Right lobe of liver (tissue), 6 donors: Measurements from ENCODE around the gene RNF215. TPM values are rescaled to one million over a fixed set of nuclear protein-coding genes. Genes with fewer than 3 reads are reported as not detected.

Experiments
- ATAC-seq, 4 donors: fragments of 200-7000 bp; cut with Tn5 transposase; one replicate each; pipeline ENCODE4 v1.9.1; 2020; ENCODE audit warnings: mild to moderate bottlenecking in 4 of 4, moderate library complexity in 4 of 4
- DNase-seq, 3 donors: peaks; one replicate each; pipeline ENCODE4 v3.0.0-alpha.2; 2020
- H3K27ac ChIP-seq, 3 donors: fragments of 200-600 bp; one replicate each; pipeline ENCODE4 v1.8.0; 2022
- H3K27me3 ChIP-seq, 2 donors: fragments of 200-600 bp; one replicate each; pipeline ENCODE4 v1.8.0; 2022
- H3K36me3 ChIP-seq, 4 donors: fragments of 200-600 bp; sonication (generic) in 1 of 4; one replicate each; pipeline versions ENCODE4 v1.5.1 to v1.8.0; 2017 to 2022; ENCODE audit warnings: control low read depth in 1 of 4
- H3K4me1 ChIP-seq, 4 donors: fragments of 200-600 bp; sonication (generic) in 1 of 4; one replicate each; pipeline versions ENCODE4 v1.5.1 to v1.8.0; 2017 to 2022; ENCODE audit warnings: control low read depth in 1 of 4
- H3K4me3 ChIP-seq, 3 donors: fragments of 200-600 bp; one replicate each; pipeline ENCODE4 v1.8.0; 2022
- H3K9me3 ChIP-seq, 4 donors: fragments of 200-600 bp; sonication (generic) in 1 of 4; one replicate each; pipeline versions ENCODE4 v1.5.1 to v1.8.0; 2017 to 2022; ENCODE audit warnings: control low read depth in 1 of 4
- POLR2A ChIP-seq: fragments of 450-650 bp; IDR thresholded peaks from one replicate; pipeline ENCODE4 v1.6.1; 2017; ENCODE audit warnings: antibody characterized with exemption, mild to moderate bottlenecking
- WGBS: methylation state at CpG from one replicate; pipeline ENCODE4 v1.1.6; 2018; ENCODE audit warnings: low coverage, low lambda C conversion rate; ENCODE audit not compliant: insufficient coverage; ENCODE audit errors: missing lambda C conversion rate; 5-methylcytosine and 5-hydroxymethylcytosine counted together
- intact Hi-C, 2 donors: fragments of 100-400 bp; cut with DNase I; formaldehyde crosslinking; loops; one replicate each; pipeline versions ENCODE4 v1.11.2 to v1.14.1; 2022
- total RNA-seq, 6 experiments: library from RNA; depleted of rRNA in 2 of 6; stranded (reverse); fragments of >200 nt in 2 of 6; fragmentation: NEBNext Ultra II Directional in 3 of 6; extraction: Animal tissue kit (Norgen Biotek cat#: 25700) in 3 of 6; gene quantifications; one replicate each; pipeline versions ENCODE4 v1.1.0 to v1.2.4, GENCODE V29; 2016 to 2023
- TF ChIP-seq, protein P1 (sequence below), 4 donors: fragments of 200-600 bp in 3 of 4; fragments of 450-650 bp in 1 of 4; IDR thresholded peaks; one replicate each; pipeline versions ENCODE4 v1.5.1 to v1.8.0; 2016 to 2022; ENCODE audit warnings: antibody characterized with exemption in 4 of 4, mild to moderate bottlenecking in 2 of 4
- donor health status: DM: no; HTN: yes; CAD: no.
- donor health status: DM: no; HTN: no; CAD: no.
- donor health status: DM: no; HTN: no; CAD: no.
- donor health status: DM: no; HTN: yes; CAD: no.
- donor health status: DM: no; HTN: yes; CAD: no.

The RNF215 gene
- total RNA-seq, 6 experiments from 2014 or later = 6.2 to 10.0 (median 7.4) TPM

DNA sequence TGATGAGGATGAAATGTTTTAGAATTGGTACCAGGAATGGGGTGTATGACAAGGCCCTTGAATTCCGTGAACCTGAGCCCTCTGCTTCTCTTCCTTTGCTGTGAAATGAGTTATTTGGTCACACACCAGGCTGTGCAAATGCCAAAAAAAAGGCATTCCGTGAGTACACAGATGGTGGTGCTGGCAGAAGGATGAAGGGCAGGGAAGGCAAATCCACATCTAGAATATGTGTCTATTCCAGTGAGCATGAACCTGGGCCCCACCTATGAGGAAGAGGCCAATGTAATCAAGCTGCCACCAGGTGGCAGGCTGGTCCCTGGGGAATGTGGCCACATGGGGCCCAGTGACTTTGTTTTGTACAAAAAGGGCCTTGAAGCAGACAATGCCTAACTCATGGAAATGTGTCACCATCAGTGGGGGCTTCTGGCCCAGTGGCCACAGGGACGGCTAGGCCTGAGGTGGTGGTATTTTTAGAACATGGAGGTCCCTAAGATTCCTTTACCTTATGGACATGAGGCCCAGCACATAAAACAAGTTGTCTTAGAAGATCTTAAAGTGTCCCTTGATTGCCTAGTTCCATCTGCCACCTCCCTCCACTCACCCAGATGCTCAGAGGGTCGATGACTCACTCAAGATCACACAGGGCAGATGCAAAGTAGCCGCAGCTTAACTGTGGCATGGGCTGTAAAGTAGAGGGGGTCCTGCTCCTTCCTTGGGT lies 3.9 kb upstream of the RNF215 start:
- peaks cover 0 to 34% (median 15%) of the 10 kb centered on the region in 4 donors for H3K4me1 ChIP-seq
- peak; percentile 64 to 73 (median 68) for ATAC-seq

DNA sequence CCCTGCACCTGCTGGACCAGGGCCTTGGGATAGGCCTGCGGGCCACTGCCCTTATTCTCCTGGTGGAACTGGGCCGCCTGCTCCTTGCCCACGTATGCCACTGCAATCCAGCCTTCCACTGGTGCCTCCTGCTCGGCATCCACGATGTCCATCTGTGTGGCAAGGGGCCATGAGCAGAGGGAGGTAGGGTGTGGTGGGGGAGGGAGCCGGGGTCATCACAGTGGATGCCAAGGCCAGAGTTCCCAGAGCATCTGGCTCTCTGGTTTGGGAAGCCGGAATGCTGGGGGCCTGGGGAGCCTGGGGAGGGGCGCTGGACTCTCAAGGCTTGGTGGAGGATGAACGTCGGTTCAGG lies 627 bp downstream of the RNF215 start:
- H3K4me1 ChIP-seq = peaks cover 0 to 9% (median 3%) of the 10 kb centered on the region in 4 donors
- DNase-seq (no peak), ATAC-seq (peak in 1 of 4 donors; percentile 4)
- intact Hi-C loops = loop anchor here (10.0 kb wide), 2 partner anchors 122 to 282 kb away; partner anchors contain the start of gene OSM (in 1 of the 2)
- no peaks in the 10 kb centered on the region for H3K36me3 ChIP-seq
- peak overlapping the region; percentile 56 to 68 (median 57) for H3K4me3 ChIP-seq
- no peaks in the 10 kb centered on the region for H3K27me3 ChIP-seq
- no peak overlapping the region for H3K27ac ChIP-seq
- WGBS = 48% methylated on average over 6 of the region's 10 CpGs
- no peaks in the 10 kb centered on the region for H3K9me3 ChIP-seq
- no peak for TF ChIP-seq POLR2A
- TF ChIP-seq, protein P1, sequence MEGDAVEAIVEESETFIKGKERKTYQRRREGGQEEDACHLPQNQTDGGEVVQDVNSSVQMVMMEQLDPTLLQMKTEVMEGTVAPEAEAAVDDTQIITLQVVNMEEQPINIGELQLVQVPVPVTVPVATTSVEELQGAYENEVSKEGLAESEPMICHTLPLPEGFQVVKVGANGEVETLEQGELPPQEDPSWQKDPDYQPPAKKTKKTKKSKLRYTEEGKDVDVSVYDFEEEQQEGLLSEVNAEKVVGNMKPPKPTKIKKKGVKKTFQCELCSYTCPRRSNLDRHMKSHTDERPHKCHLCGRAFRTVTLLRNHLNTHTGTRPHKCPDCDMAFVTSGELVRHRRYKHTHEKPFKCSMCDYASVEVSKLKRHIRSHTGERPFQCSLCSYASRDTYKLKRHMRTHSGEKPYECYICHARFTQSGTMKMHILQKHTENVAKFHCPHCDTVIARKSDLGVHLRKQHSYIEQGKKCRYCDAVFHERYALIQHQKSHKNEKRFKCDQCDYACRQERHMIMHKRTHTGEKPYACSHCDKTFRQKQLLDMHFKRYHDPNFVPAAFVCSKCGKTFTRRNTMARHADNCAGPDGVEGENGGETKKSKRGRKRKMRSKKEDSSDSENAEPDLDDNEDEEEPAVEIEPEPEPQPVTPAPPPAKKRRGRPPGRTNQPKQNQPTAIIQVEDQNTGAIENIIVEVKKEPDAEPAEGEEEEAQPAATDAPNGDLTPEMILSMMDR (IDR thresholded peaks at IDR 0.05) = no peak

More for the DNA sequence above, 3.9 kb upstream of the RNF215 start:
- Histone ChIP-seq H3K4me3 (no peak overlapping the region), H3K36me3 (no peaks in the 10 kb centered on the region), H3K27ac (peak overlapping the region in 2 of 3 donors; percentile 95 to 96), H3K9me3 (no peaks in the 10 kb centered on the region), H3K27me3 (no peaks in the 10 kb centered on the region)
- no peak for TF ChIP-seq POLR2A
- TF ChIP-seq, protein P1 (IDR thresholded peaks at IDR 0.05) = peak; percentile 91 to 96 (median 92)
- intact Hi-C loops = loop anchor here (2.0 to 10.0 kb wide), 3 partner anchors 36 to 999 kb away; partner anchors contain the start of gene SEC14L3 (in 1 of the 2)
- peak; percentile 78 to 83 (median 82) for DNase-seq
- WGBS = 29% methylated on average over 3 of the region's 5 CpGs

DNA sequence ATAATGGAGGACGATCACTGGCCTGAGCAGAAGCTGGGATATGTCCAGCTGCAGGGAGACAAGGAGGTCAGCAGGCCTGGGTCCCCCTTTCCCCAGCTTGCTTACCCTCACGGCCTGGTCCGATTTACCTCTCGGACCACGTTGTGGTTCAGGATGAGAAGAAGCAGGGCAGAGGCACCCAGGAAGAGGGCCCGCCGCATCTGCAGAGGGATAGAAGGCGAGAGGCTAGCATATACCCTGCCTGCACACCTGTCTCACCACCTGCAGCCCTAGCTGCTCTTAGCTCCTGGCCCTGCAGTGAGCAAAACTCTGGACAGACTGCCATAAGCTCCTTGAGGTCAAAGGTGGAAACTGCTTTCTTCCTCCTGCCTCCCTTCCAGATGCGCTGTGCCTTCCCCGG lies 1.3 kb downstream of the RNF215 start:
- no peak overlapping the region for H3K27ac ChIP-seq
- ATAC-seq (no peak), DNase-seq (no peak)
- peaks cover 0 to 5% (median 2%) of the 10 kb centered on the region in 4 donors for H3K4me1 ChIP-seq
- TF ChIP-seq, protein P1 (IDR thresholded peaks at IDR 0.05) = no peak
- TF ChIP-seq POLR2A = no peak
- H3K9me3 ChIP-seq = no peaks in the 10 kb centered on the region
- WGBS = 100% methylated on average over 2 of the region's 10 CpGs
- H3K4me3 ChIP-seq = no peak overlapping the region
- intact Hi-C loops = loop anchor here (10.0 kb wide), 2 partner anchors 121 to 281 kb away; partner anchors contain the start of gene OSM (in 1 of the 2)
- H3K36me3 ChIP-seq = no peaks in the 10 kb centered on the region
- no peaks in the 10 kb centered on the region for H3K27me3 ChIP-seq

DNA sequence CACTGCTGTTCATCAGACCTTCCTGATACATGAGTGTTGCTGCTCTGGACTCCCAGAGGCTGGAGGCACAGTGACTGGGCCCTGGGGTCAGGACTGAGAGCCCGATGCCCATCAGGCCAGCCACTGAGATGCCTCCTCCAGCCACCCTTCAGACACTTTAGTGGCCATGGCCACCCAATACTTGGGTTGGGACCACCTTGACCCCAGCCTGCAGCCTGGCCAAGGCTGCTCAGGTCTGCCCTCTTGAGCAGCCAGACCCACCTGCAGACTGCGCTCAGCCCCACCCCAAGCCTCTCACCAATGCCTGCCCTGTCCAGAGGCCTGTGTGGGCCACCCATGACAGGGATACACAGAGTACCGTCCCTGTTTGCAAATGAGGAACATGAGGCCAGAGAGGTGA lies 4.2 kb downstream of the RNF215 start:
- Histone ChIP-seq H3K27ac (no peak overlapping the region), H3K9me3 (no peaks in the 10 kb centered on the region), H3K36me3 (no peaks in the 10 kb centered on the region), H3K27me3 (no peaks in the 10 kb centered on the region), H3K4me3 (no peak overlapping the region), H3K4me1 (peaks cover 0 to 5% (median 2%) of the 10 kb centered on the region in 4 donors)
- ATAC-seq (no peak), DNase-seq (no peak)
- no CpG with 5 or more reads among the region's 3 CpGs for WGBS
- intact Hi-C loops = loop anchor here (5.0 to 10.0 kb wide), 3 partner anchors 116 to 278 kb away; partner anchors contain the start of gene OSM (in 2 of the 2)
- TF ChIP-seq POLR2A = no peak
- TF ChIP-seq, protein P1 (IDR thresholded peaks at IDR 0.05) = no peak
